SK-N-MC (cell line): ENCODE results near the gene NRXN3.

Experiments used
- DNase-seq: peaks from one replicate; pipeline ENCODE4 v3.0.0-alpha.2; 2011; ENCODE audit warnings: low read depth, low spot score
- H3K27ac ChIP-seq: fragments of 200-600 bp; sonication (generic); 2 replicates; pipeline ENCODE4 v1.5.1; 2016; ENCODE audit warnings: mixed run types
- H3K36me3 ChIP-seq: fragments of 200-600 bp; sonication (generic); 2 replicates; pipeline ENCODE4 v1.6.1; 2017; ENCODE audit warnings: antibody characterized with exemption, low read length, mixed read lengths; ENCODE audit not compliant: insufficient read depth
- H3K4me3 ChIP-seq: fragments of 200-600 bp; sonication (generic); 2 replicates; pipeline ENCODE4 v1.5.1; 2016
- H3K9ac ChIP-seq: fragments of 200-600 bp; sonication (generic); 2 replicates; pipeline ENCODE4 v1.8.0; 2017; ENCODE audit warnings: mixed run types, mixed read lengths; ENCODE audit not compliant: insufficient read length
- H3K9me3 ChIP-seq: fragments of 200-600 bp; sonication (generic); 2 replicates; pipeline ENCODE4 v1.6.1; 2017; ENCODE audit warnings: low read depth, mild to moderate bottlenecking, antibody characterized with exemption, low read length, moderate library complexity, mixed read lengths
- EZH2 ChIP-seq: fragments of 200-600 bp; sonication (generic); IDR thresholded peaks from one replicate; pipeline ENCODE4 v1.6.1; 2017; ENCODE audit warnings: antibody characterized with exemption
- FOXP2 ChIP-seq: optimal IDR thresholded peaks from 2 replicates; pipeline ENCODE3; 2011; ENCODE audit warnings: mild to moderate bottlenecking, moderate library complexity; ENCODE audit not compliant: insufficient read depth; ENCODE audit errors: extremely low read length, control extremely low read depth
- POLR2AphosphoS5 ChIP-seq: IDR thresholded peaks from 2 replicates; pipeline ENCODE4 v1.6.1; 2012; ENCODE audit warnings: mild to moderate bottlenecking, low read depth, low read length, borderline replicate concordance

The NRXN3 gene

DNA sequence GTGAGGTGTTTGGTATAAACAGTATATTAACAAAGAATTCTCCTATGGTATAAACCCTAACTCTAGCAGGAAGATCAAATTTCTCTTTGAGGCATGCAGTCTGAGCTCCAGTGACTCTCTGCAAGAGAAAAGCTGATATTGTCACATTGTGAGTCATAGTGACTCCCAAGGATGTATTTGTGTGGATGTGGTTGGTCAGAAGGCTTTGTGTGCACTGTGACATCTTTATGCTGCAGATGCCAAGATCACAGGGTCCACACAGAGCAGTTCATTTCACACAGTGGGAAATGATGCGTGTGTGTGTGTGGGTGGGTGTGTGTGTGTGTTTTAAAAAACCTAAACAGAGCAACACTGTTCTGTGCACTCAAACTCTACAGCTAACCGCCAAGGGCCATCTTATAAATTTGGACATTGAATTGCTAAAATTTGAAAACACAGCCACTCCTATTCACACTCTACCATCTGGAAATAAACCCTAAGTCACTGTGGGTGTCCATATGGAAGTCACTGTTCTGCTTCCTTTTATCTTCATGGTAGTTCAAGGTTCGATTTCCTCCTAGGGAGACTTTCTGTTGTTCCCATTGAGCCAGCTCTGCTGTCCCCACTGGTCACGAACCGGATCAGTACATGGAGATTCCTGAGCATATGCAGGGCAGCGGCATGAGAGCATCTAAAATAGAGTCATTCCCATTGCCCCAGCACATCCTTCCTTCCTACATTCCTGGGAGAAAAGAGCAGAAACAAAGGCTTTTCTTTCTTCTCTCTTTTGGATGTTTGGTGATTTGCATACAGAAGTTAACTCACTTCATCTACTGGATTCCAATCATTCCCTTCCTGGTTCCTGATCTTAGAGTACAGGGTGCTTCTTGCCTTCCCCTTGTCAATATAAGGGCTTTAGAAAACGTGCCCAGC lies 1313.6 kb downstream of the NRXN3 start:
- Histone ChIP-seq H3K27ac (no peak overlapping the region), H3K36me3 (no peaks in the 10 kb centered on the region), H3K9me3 (no peaks in the 10 kb centered on the region), H3K4me3 (no peak overlapping the region), H3K9ac (no peak overlapping the region)
- TF ChIP-seq POLR2AphosphoS5 (no peak), FOXP2 (no peak), EZH2 (no peak)
- DNase-seq = no peak

DNA sequence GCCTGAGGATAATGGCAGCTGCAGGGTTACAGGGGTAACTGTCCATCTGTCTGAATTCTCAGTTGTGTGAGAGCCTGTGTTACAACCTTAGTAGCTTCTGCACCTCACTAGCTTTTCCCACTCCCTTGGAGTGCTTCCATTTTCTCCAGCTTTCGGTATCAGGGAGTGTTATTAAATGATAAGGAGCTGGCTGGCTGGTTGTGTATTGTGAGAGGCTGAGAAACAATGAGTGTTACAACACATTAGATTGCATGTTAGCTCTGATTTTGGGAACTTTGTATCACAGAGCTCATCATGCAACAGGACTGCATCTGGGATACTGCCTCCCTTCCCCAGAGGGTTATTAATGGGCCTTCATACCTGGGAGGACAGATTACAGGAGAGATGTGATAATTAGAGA lies 1317.5 kb downstream of the NRXN3 start:
- no peak overlapping the region for H3K4me3 ChIP-seq
- no peak overlapping the region for H3K9ac ChIP-seq
- no peak overlapping the region for H3K27ac ChIP-seq
- TF ChIP-seq POLR2AphosphoS5 = no peak
- no peak for TF ChIP-seq FOXP2
- no peak for TF ChIP-seq EZH2
- DNase-seq = no peak
- H3K36me3 ChIP-seq = no peaks in the 10 kb centered on the region
- H3K9me3 ChIP-seq = no peaks in the 10 kb centered on the region

DNA sequence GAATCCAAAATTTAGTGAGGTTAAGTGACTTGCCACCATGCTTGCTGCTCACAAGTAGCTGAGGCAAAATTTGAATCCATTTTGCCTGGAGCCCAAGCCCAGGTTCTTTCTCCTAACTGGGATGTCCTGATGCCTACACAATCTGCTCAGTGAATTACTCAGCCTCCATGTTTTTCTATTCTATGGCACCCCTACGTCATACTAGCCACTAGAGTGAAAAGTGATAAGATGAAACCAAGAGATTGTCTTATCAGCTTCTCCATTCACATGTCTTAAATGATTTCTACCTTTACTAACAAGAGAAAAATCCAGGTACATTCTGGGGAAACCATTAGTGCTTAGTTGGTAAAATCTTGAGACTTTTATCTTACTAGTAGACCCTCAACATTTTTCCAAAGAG lies 1321.0 kb downstream of the NRXN3 start:
- no peak overlapping the region for H3K9ac ChIP-seq
- DNase-seq = no peak
- no peaks in the 10 kb centered on the region for H3K36me3 ChIP-seq
- no peak overlapping the region for H3K4me3 ChIP-seq
- H3K9me3 ChIP-seq = no peaks in the 10 kb centered on the region
- no peak overlapping the region for H3K27ac ChIP-seq
- no peak for TF ChIP-seq EZH2
- no peak for TF ChIP-seq FOXP2
- no peak for TF ChIP-seq POLR2AphosphoS5

DNA sequence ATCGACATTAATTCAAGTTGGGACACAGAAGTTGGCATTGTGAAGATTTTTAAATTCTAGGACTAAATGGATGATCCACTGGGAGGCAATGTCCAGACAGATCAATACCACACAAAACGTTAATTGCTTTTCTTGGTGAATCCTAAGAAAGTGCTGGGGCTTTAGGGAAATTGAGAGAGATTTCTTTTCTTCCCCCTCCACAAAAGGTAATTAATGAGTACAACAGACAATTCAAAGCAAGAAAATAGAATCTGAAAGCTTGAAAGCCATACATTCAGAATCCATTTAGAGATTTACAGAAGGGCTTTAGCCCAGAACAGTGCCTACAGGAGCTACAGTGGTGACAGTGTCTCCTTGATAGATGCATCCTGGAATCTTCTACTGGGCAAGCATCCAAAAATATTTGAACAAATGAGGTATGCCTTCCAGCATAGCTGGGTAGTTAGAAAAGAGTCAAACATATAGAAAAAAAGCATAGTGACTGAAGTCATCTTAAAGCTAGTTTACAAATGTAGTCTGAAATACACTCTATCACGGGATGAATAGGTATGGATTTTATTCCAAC lies 1323.0 kb downstream of the NRXN3 start:
- TF ChIP-seq FOXP2 (no peak), EZH2 (no peak), POLR2AphosphoS5 (no peak)
- Histone ChIP-seq H3K4me3 (no peak overlapping the region), H3K9me3 (no peaks in the 10 kb centered on the region), H3K36me3 (no peaks in the 10 kb centered on the region), H3K9ac (no peak overlapping the region), H3K27ac (no peak overlapping the region)
- DNase-seq = no peak

DNA sequence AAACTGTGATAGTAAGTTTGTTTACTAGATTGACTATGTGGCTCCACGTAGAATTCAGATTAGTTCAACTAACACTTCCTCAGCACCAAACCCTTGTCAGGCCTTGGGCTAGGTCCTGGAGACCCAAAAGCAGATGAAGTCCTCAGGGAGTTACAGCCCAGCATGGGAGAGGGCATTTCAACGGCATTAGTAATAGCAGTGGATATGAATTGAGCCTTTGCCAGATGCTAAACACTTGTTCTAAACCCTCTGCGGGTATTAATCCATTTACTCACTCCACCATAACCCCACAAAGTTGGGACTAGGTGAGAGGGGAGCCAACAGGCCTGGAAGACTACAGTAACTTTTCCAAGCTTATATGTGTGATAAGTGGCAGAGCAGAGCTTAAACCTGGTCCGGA lies 1326.5 kb downstream of the NRXN3 start:
- H3K27ac ChIP-seq = no peak overlapping the region
- H3K9me3 ChIP-seq = no peaks in the 10 kb centered on the region
- H3K4me3 ChIP-seq = no peak overlapping the region
- no peak overlapping the region for H3K9ac ChIP-seq
- TF ChIP-seq POLR2AphosphoS5 (no peak), EZH2 (no peak), FOXP2 (no peak)
- H3K36me3 ChIP-seq = no peaks in the 10 kb centered on the region
- no peak for DNase-seq

DNA sequence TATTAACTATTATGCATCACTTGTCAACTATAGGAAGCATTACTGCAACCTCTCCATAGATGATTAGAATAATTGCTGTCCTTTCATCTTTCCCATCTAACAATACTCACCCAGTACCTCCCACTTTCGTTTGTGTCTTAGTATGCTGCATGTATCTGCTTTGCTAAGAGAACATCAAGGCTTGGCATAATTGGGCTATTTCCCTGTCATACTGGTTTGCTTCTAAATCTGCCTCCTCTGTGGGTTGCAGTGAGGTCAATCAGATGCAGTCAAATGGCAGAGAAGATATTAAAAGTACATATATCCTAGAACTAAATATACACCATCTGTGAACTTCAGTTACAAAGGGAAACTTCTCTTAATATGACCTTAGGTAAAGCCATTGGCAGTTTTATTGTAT lies 1330.3 kb downstream of the NRXN3 start:
- H3K9ac ChIP-seq = no peak overlapping the region
- H3K36me3 ChIP-seq = no peaks in the 10 kb centered on the region
- H3K4me3 ChIP-seq = no peak overlapping the region
- TF ChIP-seq FOXP2 (no peak), POLR2AphosphoS5 (no peak), EZH2 (no peak)
- DNase-seq = no peak
- H3K9me3 ChIP-seq = no peaks in the 10 kb centered on the region
- H3K27ac ChIP-seq = no peak overlapping the region

DNA sequence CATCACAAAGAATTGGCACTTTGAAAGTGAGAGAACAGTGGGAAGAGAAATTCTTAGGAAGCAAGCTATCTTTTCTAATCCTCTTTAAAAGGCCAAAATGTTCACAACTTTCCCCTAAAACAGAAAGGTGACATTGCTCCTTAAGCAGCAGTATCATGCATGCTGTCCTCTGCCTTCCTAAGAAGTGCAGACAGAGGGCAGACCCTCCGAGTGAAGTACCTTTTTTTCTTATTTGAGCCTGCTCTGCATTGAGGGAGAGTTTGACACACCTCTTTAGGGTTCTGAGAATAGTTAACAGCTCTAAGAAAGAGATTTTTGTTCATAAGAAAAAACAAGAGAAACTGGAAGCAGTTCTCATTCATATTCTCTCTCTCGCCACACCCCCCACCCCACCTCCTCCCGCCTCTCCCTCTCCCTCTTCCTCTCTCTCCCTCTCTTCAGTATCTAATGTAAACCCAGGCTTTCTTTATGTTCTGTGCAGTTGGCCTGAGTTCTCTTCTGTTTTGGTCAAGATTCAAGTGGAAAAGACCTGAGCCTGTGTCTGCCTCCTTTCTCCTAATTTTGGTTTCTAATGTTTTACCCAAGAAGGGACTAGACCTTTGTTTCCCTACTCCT lies 1332.1 kb downstream of the NRXN3 start:
- Histone ChIP-seq H3K27ac (no peak overlapping the region), H3K9me3 (no peaks in the 10 kb centered on the region), H3K4me3 (no peak overlapping the region), H3K9ac (no peak overlapping the region), H3K36me3 (no peaks in the 10 kb centered on the region)
- TF ChIP-seq POLR2AphosphoS5 = no peak
- TF ChIP-seq EZH2 = no peak
- TF ChIP-seq FOXP2 = no peak
- DNase-seq = no peak

DNA sequence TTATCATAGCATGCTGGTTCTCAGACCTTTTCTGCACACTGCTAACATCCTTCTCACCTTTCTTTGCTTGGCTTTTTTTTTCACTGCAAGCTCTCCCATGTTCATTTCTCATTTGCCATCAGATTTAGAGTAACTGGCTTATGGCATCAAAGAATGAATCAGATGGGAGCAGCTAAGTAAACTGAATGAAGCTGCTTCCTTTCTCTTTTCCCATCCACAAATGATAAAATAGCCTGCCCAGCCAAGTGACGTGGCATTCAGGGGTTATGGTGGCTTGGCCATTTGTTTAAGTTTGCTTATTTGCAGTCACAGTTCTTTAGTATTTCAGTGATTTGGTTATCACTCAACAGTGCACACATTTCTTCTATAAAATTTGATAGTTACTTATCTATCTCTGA lies 1332.6 kb downstream of the NRXN3 start:
- H3K9me3 ChIP-seq = no peaks in the 10 kb centered on the region
- no peak for DNase-seq
- no peak overlapping the region for H3K4me3 ChIP-seq
- TF ChIP-seq EZH2 (no peak), POLR2AphosphoS5 (no peak)
- no peak overlapping the region for H3K9ac ChIP-seq
- H3K27ac ChIP-seq = no peak overlapping the region
- no peaks in the 10 kb centered on the region for H3K36me3 ChIP-seq

DNA sequence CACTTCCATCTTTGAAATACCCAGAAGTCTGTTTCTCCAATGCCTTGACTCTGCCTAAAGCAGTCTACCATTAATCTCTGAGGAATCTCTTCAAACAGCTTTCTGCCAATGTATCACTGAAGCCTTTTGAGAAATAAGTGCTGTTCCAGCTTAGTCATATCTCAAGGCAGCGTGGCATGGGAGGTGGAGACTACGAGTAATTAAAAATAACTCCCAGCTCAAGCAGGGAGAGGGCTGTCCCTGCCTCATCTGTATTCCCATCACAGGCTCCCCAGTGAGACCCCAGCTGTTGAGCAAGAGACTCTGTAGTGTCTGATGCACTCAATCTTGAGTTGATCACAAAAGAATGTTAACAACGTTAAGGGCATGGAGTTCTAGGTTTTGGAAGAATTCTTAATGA lies 1340.5 kb downstream of the NRXN3 start:
- DNase-seq = no peak
- Histone ChIP-seq H3K27ac (no peak overlapping the region), H3K9me3 (no peaks in the 10 kb centered on the region), H3K4me3 (no peak overlapping the region), H3K36me3 (no peaks in the 10 kb centered on the region), H3K9ac (no peak overlapping the region)
- TF ChIP-seq POLR2AphosphoS5 (no peak), FOXP2 (no peak), EZH2 (no peak)
